NCI-H2107 treated with DMSO at 0.1 percent for 48 hours (cell line): Measurements from ENCODE around the gene PTPN7.
"Not testable (repeated sequence)": the region's sequence is repeated elsewhere in the genome, so short reads cannot be mapped to it uniquely, and the experiment has no call there.

Experiments used
- DNase-seq: peaks from one replicate; lab custom pipeline; 2025; ENCODE audit not compliant: unreplicated experiment; lab: John Stamatoyannopoulos, UW

PTPN7 gene

GRCh38 chr1:202152399-202152798 is 8.0 kb downstream of the PTPN7 start:
- DNase-seq = no peak

GRCh38 chr1:202151045-202151444 is 9.4 kb downstream of the PTPN7 start:
- no peak for DNase-seq

GRCh38 chr1:202150602-202151001 is 9.8 kb downstream of the PTPN7 start:
- no peak for DNase-seq

- DNase-seq = no peak
These were observed 10.2 kb downstream of the PTPN7 start for GRCh38 chr1:202150187-202150586.

- DNase-seq = no peak
These were observed 10.8 kb downstream of the PTPN7 start for GRCh38 chr1:202149566-202149965.

GRCh38 chr1:202148391-202148790 is 12.0 kb downstream of the PTPN7 start:
- DNase-seq = no peak

- no peak for DNase-seq
These were observed 13.4 kb downstream of the PTPN7 start for GRCh38 chr1:202146993-202147392.

GRCh38 chr1:202146279-202146678 is 14.1 kb downstream of the PTPN7 start:
- DNase-seq = no peak

- DNase-seq = not testable (repeated sequence)
These were observed 14.7 kb downstream of the PTPN7 start for GRCh38 chr1:202145744-202146140.

GRCh38 chr1:202145068-202145743 is 15.2 kb downstream of the PTPN7 start:
- DNase-seq = no peak

- DNase-seq = no peak
These were observed 15.9 kb downstream of the PTPN7 start, which contains the start of gene ARL8A for GRCh38 chr1:202144402-202145067. TSS of gene ARL8A (minus strand) at chr1:202144737. CDS start at chr1:202144572, 165 bp downstream.

- DNase-seq = no peak
These were observed 16.5 kb downstream of the PTPN7 start for GRCh38 chr1:202143768-202144401.

- DNase-seq = no peak
These were observed 17.2 kb downstream of the PTPN7 start for GRCh38 chr1:202143011-202143767.

- DNase-seq = not testable (repeated sequence)
These were observed 18.9 kb downstream of the PTPN7 start for GRCh38 chr1:202141468-202141867.

- DNase-seq = no peak
These were observed 19.6 kb downstream of the PTPN7 start for GRCh38 chr1:202140833-202141232.

- peak; percentile 90 for DNase-seq
These were observed 25.1 kb downstream of the PTPN7 start for GRCh38 chr1:202135221-202135721.

GRCh38 chr1:202134645-202135172 is 25.7 kb downstream of the PTPN7 start:
- no peak for DNase-seq

GRCh38 chr1:202133989-202134388 is 26.4 kb downstream of the PTPN7 start:
- no peak for DNase-seq

- no peak for DNase-seq
These were observed 26.9 kb downstream of the PTPN7 start for GRCh38 chr1:202133496-202133895.

- peak; percentile 42 for DNase-seq
These were observed 27.4 kb downstream of the PTPN7 start for GRCh38 chr1:202133001-202133400.
